HepG2 (cell line): ENCODE data around the gene PYGL. TPM values are rescaled to one million over a fixed set of nuclear protein-coding genes. Genes with fewer than 3 reads are reported as not detected.

ENCODE experiments used
- ATAC-seq: fragments of 200-7000 bp; cut with Tn5 transposase; 3 replicates; pipeline ENCODE4 v1.9.1; 2020; ENCODE audit warnings: mild to moderate bottlenecking, moderate library complexity
- Bru-seq: library from RNA; stranded (reverse); fragments of 400-500 nt; gene quantifications from one replicate; lab custom pipeline; 2021; lab: Mats Ljungman, UMichigan
- BruChase-seq, 2 experiments: library from RNA; stranded (reverse); fragments of 400-500 nt; gene quantifications; one replicate each; lab custom pipeline; 2021; lab: Mats Ljungman, UMichigan
- BruUV-seq: library from RNA; stranded (reverse); fragments of 400-500 nt; replicated peaks from 2 replicates; lab custom pipeline; 2021; lab: Mats Ljungman, UMichigan
- CTCF ChIA-PET: fragments of 300-600 bp; formaldehyde crosslinking; extraction: SDS; loops from one replicate; lab custom pipeline; 2021; ENCODE audit warnings: low total read pairs, inconsistent platforms, low intra/inter-chr PET ratio; lab: Yijun Ruan, JAX
- POLR2A ChIA-PET: fragments of 350-600 bp; sonication (Branson Sonifier 250); formaldehyde crosslinking; loops from one replicate; lab custom pipeline; 2020; ENCODE audit warnings: antibody characterized with exemption, inconsistent platforms; lab: Yijun Ruan, JAX
- DNase-seq: peaks from one replicate; pipeline ENCODE4 v3.0.0-alpha.2; 2015; ENCODE audit warnings: low spot score
- FAIRE-seq: peaks from 3 replicates; lab custom pipeline; 2011; peaks lifted over from hg19 to GRCh38; lab: Jason Lieb, UNC
- H2AFZ ChIP-seq: one replicate; pipeline ENCODE4 v1.6.1; 2011; ENCODE audit warnings: low read length, inconsistent platforms
- H3K27ac ChIP-seq: fragments of 300-600 bp; 3 replicates; pipeline ENCODE4 v1.8.0; 2011; ENCODE audit warnings: mixed run types, mild to moderate bottlenecking, mixed read lengths, low read length, inconsistent platforms; ENCODE audit not compliant: insufficient read depth; ENCODE audit errors: extremely low read length
- H3K27me3 ChIP-seq, 2 experiments: fragments of 200-600 bp in 1 of 2; 2 replicates in 1 of 2; 3 replicates in 1 of 2; pipeline versions ENCODE4 v1.6.0 to v1.8.0; 2011; ENCODE audit warnings: low read length in 2 of 2, mild to moderate bottlenecking in 2 of 2, moderate library complexity in 2 of 2, inconsistent platforms in 1 of 2; ENCODE audit not compliant: insufficient read depth in 2 of 2, control insufficient read depth in 1 of 2
- H3K36me3 ChIP-seq, 2 experiments: fragments of 200-600 bp in 1 of 2; replicated peaks in 1 of 2; 2 replicates in 1 of 2; 3 replicates in 1 of 2; pipeline versions ENCODE4 v1.5.1 to v1.8.0; 2011; ENCODE audit warnings: low read length in 2 of 2, inconsistent platforms in 1 of 2; ENCODE audit not compliant: insufficient read depth in 2 of 2, control insufficient read depth in 1 of 2
- H3K4me1 ChIP-seq: 2 replicates; pipeline ENCODE4 v1.5.1; 2012; ENCODE audit warnings: low read length, inconsistent platforms; ENCODE audit not compliant: insufficient read depth
- H3K4me2 ChIP-seq: 2 replicates; pipeline ENCODE4 v1.6.0; 2011; ENCODE audit warnings: low read depth, low read length, inconsistent platforms
- H3K4me3 ChIP-seq, 3 experiments: fragments of 200-600 bp in 1 of 3; sonication (generic), shearing (Covaris generic) in 1 of 3; replicated peaks in 1 of 3; 2 replicates each; pipeline ENCODE4 v1.5.1; 2011 to 2016; ENCODE audit warnings: low read length in 3 of 3, inconsistent platforms in 2 of 3, low read depth in 2 of 3, mild to moderate bottlenecking in 2 of 3, control low read depth in 1 of 3, mixed read lengths in 1 of 3; ENCODE audit not compliant: insufficient read depth in 1 of 3
- H3K79me2 ChIP-seq: one replicate; pipeline ENCODE4 v1.6.1; 2011; ENCODE audit warnings: low read length, inconsistent platforms; ENCODE audit not compliant: insufficient read depth
- H3K9ac ChIP-seq: 2 replicates; pipeline ENCODE4 v1.6.0; 2011; ENCODE audit warnings: mild to moderate bottlenecking, low read depth, low read length, inconsistent platforms; ENCODE audit not compliant: insufficient read depth
- H3K9me3 ChIP-seq: 2 replicates; pipeline ENCODE4 v1.5.1; 2012; ENCODE audit warnings: mild to moderate bottlenecking, low read length
- H4K20me1 ChIP-seq: 2 replicates; pipeline ENCODE4 v1.6.0; 2011; ENCODE audit warnings: inconsistent platforms, mild to moderate bottlenecking, low read length, moderate library complexity; ENCODE audit not compliant: insufficient read depth
- SIN3B ChIP-seq: fragments of 150-350 bp; IDR thresholded peaks from 2 replicates; pipeline ENCODE4 v1.6.1; 2014; ENCODE audit warnings: low read length
- TSC22D2 ChIP-seq: sonication (generic); formaldehyde crosslinking; IDR thresholded peaks from 2 replicates; pipeline ENCODE4 v1.5.1; 2020; ENCODE audit warnings: missing genetic modification reagents, mild to moderate bottlenecking, borderline replicate concordance
- ZFX ChIP-seq: sonication (generic); formaldehyde crosslinking; IDR thresholded peaks from 2 replicates; pipeline ENCODE4 v1.4.0; 2020; ENCODE audit warnings: mild to moderate bottlenecking, low read depth, missing genetic modification reagents, moderate library complexity
- ZKSCAN1 ChIP-seq: fragments of 150-350 bp; IDR thresholded peaks from 2 replicates; pipeline ENCODE4 v1.6.1; 2014; ENCODE audit warnings: low read length
- ZNF337 ChIP-seq: sonication (generic); formaldehyde crosslinking; IDR thresholded peaks from 2 replicates; pipeline ENCODE4 v1.5.1; 2020; ENCODE audit warnings: missing genetic modification reagents, low read depth, mild to moderate bottlenecking, borderline replicate concordance
- ZNF747 ChIP-seq: sonication (generic); formaldehyde crosslinking; IDR thresholded peaks from 2 replicates; pipeline ENCODE4 v1.8.1; 2023; ENCODE audit warnings: missing genetic modification reagents, mild to moderate bottlenecking, borderline replicate concordance
- ZNF781 ChIP-seq: sonication (generic); formaldehyde crosslinking; IDR thresholded peaks from 2 replicates; pipeline ENCODE4 v1.5.1; 2020; ENCODE audit warnings: borderline replicate concordance, mild to moderate bottlenecking, missing genetic modification reagents; ENCODE audit errors: not compliant biosample characterization
- ZSCAN12 ChIP-seq: sonication (generic); formaldehyde crosslinking; IDR thresholded peaks from 2 replicates; pipeline ENCODE4 v1.9.0; 2021; ENCODE audit warnings: mild to moderate bottlenecking, missing genetic modification reagents
- WGBS: methylation state at CpG from one replicate; pipeline ENCODE4 v1.1.6; 2017; ENCODE audit warnings: low lambda C conversion rate; 5-methylcytosine and 5-hydroxymethylcytosine counted together
- in situ Hi-C: cut with HindIII; loops from 2 replicates; pipeline ENCODE4 v1.10.0; 2017; ENCODE audit warnings: low pct_unique_long_range_greater_than_20kb; ENCODE audit not compliant: extremely low pct_ligation_motif_present
- intact Hi-C: fragments of 100-400 bp; cut with micrococcal nuclease; formaldehyde crosslinking; loops from one replicate; pipeline ENCODE4 v1.10.0; 2022; ENCODE audit not compliant: unreplicated experiment
- long read RNA-seq, 2 experiments: library from RNA in 1 of 2; library from polyadenylated mRNA in 1 of 2; stranded (forward) in 1 of 2; unstranded in 1 of 2; transcript quantifications; one replicate each; pipeline ENCODE4 v2.0.0, GENCODE V29; 2019 to 2022
- polyA minus RNA-seq, 3 experiments: library from RNA; depleted of rRNA, polyadenylated mRNA; stranded (reverse); fragments of >200 nt; gene quantifications; 2 replicates each; pipeline ENCODE4 v1.2.3, GENCODE V29; 2011; ENCODE audit warnings: low replicate concordance in 1 of 3
- polyA plus RNA-seq, 8 experiments: library from polyadenylated mRNA; depleted of rRNA in 3 of 8; stranded (reverse) in 7 of 8; unstranded in 1 of 8; fragments of >200 nt; fragmentation: Illumina TruSeq in 4 of 8; extraction: Trizol in 4 of 8; gene quantifications; 2 replicates each; pipeline versions ENCODE4 v1.2.1 to v1.2.3, GENCODE V29; 2011 to 2016; ENCODE audit warnings: low read depth in 4 of 8, missing spikeins in 1 of 8, mixed read lengths in 1 of 8; ENCODE audit not compliant: insufficient read depth in 1 of 8
- total RNA-seq, 5 experiments: library from RNA; depleted of rRNA; stranded (reverse); fragments of >200 nt; fragmentation: Illumina TruSeq; extraction: Trizol; gene quantifications; 2 replicates each; pipeline ENCODE4 v1.2.3, GENCODE V29; 2016; ENCODE audit warnings: low read depth in 1 of 5
- TF ChIP-seq, protein P1 (sequence below): sonication (generic); formaldehyde crosslinking; IDR thresholded peaks from 2 replicates; pipeline ENCODE4 v1.5.1; 2020; ENCODE audit warnings: missing genetic modification reagents, mild to moderate bottlenecking, borderline replicate concordance
- TF ChIP-seq, protein P2 (sequence below): IDR thresholded peaks from 2 replicates; pipeline ENCODE4 v1.6.1; 2012; ENCODE audit warnings: low read depth, low read length, improper control_type of control experiment
- TF ChIP-seq, protein P3 (sequence below): IDR thresholded peaks from 2 replicates; pipeline ENCODE4 v1.6.1; 2016

Gene PYGL
- 110 and 138 TPM in 2 replicates for total RNA-seq (2016; rRNA removed; fragmentation: Illumina TruSeq; extraction: Trizol)
- 24.2 and 25.1 TPM in 2 replicates for total RNA-seq (2016; cell fraction: cytosol; rRNA removed; fragmentation: Illumina TruSeq; extraction: Trizol; ENCODE audit: low read depth)
- total RNA-seq (2016; cell fraction: insoluble cytoplasmic fraction; rRNA removed; fragmentation: Illumina TruSeq; extraction: Trizol): 104 and 122 TPM in 2 replicates
- 42.2 and 48.9 TPM in 2 replicates for total RNA-seq (2016; cell fraction: membrane; rRNA removed; fragmentation: Illumina TruSeq; extraction: Trizol)
- total RNA-seq (2016; cell fraction: nucleus; rRNA removed; fragmentation: Illumina TruSeq; extraction: Trizol): 69.1 and 77.8 TPM in 2 replicates
- 93.4 and 98.4 TPM in 2 replicates for polyA plus RNA-seq (2011; rRNA removed)
- 56.3 and 63.7 TPM in 2 replicates for polyA plus RNA-seq (2011; cell fraction: cytosol; rRNA removed)
- polyA plus RNA-seq (2011; cell fraction: nucleus; rRNA removed): 149 and 157 TPM in 2 replicates
- polyA plus RNA-seq (2012): 83.7 and 96.3 TPM in 2 replicates
- 8.8 and 10.5 TPM in 2 replicates for polyA plus RNA-seq (2016; cell fraction: cytosol; fragmentation: Illumina TruSeq; extraction: Trizol; ENCODE audit: low read depth)
- polyA plus RNA-seq (2016; cell fraction: insoluble cytoplasmic fraction; fragmentation: Illumina TruSeq; extraction: Trizol; ENCODE audit: low read depth): 95.4 and 102 TPM in 2 replicates
- 16.6 and 19.8 TPM in 2 replicates for polyA plus RNA-seq (2016; cell fraction: membrane; fragmentation: Illumina TruSeq; extraction: Trizol; ENCODE audit: low read depth)
- polyA plus RNA-seq (2016; cell fraction: nucleus; fragmentation: Illumina TruSeq; extraction: Trizol; ENCODE audit: insufficient read depth, low read depth): 103 and 119 TPM in 2 replicates
- polyA minus RNA-seq (2011; rRNA and poly(A)+ RNA removed; ENCODE audit: low replicate concordance): 42.1 and 79.4 TPM in 2 replicates
- 85.3 and 93.5 TPM in 2 replicates for polyA minus RNA-seq (2011; cell fraction: cytosol; rRNA and poly(A)+ RNA removed)
- polyA minus RNA-seq (2011; cell fraction: nucleus; rRNA and poly(A)+ RNA removed): 147 and 159 TPM in 2 replicates
- percentile 79 among the genes with signal in this experiment for Bru-seq, nascent RNA
- percentile 81 among the genes with signal in this experiment for BruChase-seq, experiment 1, labeled RNA remaining after a 6-hour chase
- BruChase-seq, experiment 2, labeled RNA remaining after a 2-hour chase: percentile 78 among the genes with signal in this experiment
- long read RNA-seq, experiment 1, transcript PYGL-203 (5 exons, 1,459 nt): minor isoform, 5 of 100 reads
- long read RNA-seq, experiment 1, transcript PYGL-201 (20 exons, 3,048 nt): major isoform, 58 of 100 reads
- long read RNA-seq, experiment 1, partial matches to known transcripts: 15 of 100 reads
- long read RNA-seq, experiment 1, other reads (novel, unspliced or antisense): 22 of 100 reads
- long read RNA-seq, experiment 2, transcript PYGL-203 (5 exons, 1,459 nt): major isoform, 6 of 178 reads
- long read RNA-seq, experiment 2, partial matches to known transcripts: 42 of 178 reads
- long read RNA-seq, experiment 2, other reads (novel, unspliced or antisense): 130 of 178 reads

DNA sequence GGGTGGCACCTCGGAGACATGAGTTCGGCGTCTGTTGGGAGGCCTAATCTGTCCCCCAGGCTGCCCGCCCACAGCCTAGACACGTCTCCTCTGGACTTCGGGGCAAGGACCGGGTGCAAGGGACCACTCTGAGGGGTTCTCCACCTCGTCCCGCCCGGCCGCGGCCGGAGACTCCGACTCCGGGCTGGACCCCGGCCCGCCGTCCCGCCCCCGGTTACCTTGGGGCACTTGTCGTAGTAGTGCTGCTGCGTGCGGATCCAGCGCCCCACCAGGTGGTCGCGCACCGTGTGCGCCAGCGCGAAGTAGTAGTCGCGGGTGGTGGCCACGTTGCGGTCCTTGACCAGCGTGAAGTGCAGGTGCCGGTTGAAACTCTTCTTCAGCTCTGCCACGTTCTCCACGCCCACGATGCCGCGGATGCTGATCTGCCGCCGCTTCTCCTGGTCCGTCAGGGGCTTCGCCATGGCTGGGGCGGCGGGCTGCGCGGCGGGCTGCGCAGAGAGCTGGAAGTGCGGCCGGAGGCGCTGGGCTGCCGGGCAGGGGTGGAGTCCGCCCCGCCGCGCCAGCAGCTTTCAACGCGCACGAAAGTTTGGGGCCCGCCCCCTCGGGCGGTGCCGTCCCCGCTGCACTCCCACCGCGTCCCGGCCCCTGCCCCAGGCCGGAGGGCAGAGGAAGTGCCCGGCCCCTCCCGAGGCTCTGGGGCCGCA is at the start of gene PYGL:
Gene PYGL (minus strand): TSS at position 541 of the 704 bp plus-strand sequence. CDS start 80 bp downstream, at position 461.
- ATAC-seq: peak; percentile 88
- H3K4me1 ChIP-seq: peaks cover 47% of the 10 kb centered on the region
- H3K79me2 ChIP-seq: peaks cover 32% of the 10 kb centered on the region
- no peaks in the 10 kb centered on the region for H3K27me3 ChIP-seq
- H3K9ac ChIP-seq: peak within 1 kb of the TSS; percentile 92
- no peak for FAIRE-seq
- ChIA-PET CTCF (no interaction called here), POLR2A (interaction anchor here (0.8 to 3.8 kb wide), 16 partner anchors 8 to 632 kb away, joined by 3 to 44 read pairs (median 4); partner anchors contain the start of genes DMAC2L, L2HGDH, NIN and SAV1)
- H3K4me2 ChIP-seq: peak within 1 kb of the TSS; percentile 85
- intact Hi-C loops: loop anchor here (1.0 to 10.0 kb wide), 2 partner anchors 9 to 329 kb away; no protein-coding TSS in a partner anchor
- peak; percentile 55 for DNase-seq
- in situ Hi-C loops: no loop called here
- H3K36me3 ChIP-seq: peaks cover 3 to 9% of the 10 kb centered on the region in 2 experiments; a peak in 2 of 5 replicates
- 3% methylated on average over 6 of the region's 74 CpGs for WGBS
- H2AFZ ChIP-seq: no peak within 1 kb of the TSS
- no peaks in the 10 kb centered on the region for H3K9me3 ChIP-seq
- no TSS peak for BruUV-seq
- peak within 1 kb of the TSS; percentile 99 for H3K27ac ChIP-seq
- peak within 1 kb of the TSS; percentile 84 to 92 (median 91) for H3K4me3 ChIP-seq
- 0 out of 2 replicates have a peak, but pooled peaks cover 8% of the 10 kb centered on the region for H4K20me1 ChIP-seq
- TF ChIP-seq ZSCAN12 (0 out of 2 replicates have a peak, but pooled peaks have one; percentile 61), ZKSCAN1 (no peak), TSC22D2 (CRISPR knock-in tag) (0 out of 2 replicates have a peak, but pooled peaks have one; percentile 70), SIN3B (no peak), ZNF747 (no peak; the same call in 1 of the 2 replicates), ZNF337 (CRISPR knock-in tag) (no peak), ZNF781 (CRISPR knock-in tag) (no peak), ZFX (CRISPR knock-in tag) (no peak)
- TF ChIP-seq, protein P1, sequence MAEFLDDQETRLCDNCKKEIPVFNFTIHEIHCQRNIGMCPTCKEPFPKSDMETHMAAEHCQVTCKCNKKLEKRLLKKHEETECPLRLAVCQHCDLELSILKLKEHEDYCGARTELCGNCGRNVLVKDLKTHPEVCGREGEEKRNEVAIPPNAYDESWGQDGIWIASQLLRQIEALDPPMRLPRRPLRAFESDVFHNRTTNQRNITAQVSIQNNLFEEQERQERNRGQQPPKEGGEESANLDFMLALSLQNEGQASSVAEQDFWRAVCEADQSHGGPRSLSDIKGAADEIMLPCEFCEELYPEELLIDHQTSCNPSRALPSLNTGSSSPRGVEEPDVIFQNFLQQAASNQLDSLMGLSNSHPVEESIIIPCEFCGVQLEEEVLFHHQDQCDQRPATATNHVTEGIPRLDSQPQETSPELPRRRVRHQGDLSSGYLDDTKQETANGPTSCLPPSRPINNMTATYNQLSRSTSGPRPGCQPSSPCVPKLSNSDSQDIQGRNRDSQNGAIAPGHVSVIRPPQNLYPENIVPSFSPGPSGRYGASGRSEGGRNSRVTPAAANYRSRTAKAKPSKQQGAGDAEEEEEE (CRISPR knock-in tag): 0 out of 2 replicates have a peak, but pooled peaks have one; percentile 62
- TF ChIP-seq, protein P2, sequence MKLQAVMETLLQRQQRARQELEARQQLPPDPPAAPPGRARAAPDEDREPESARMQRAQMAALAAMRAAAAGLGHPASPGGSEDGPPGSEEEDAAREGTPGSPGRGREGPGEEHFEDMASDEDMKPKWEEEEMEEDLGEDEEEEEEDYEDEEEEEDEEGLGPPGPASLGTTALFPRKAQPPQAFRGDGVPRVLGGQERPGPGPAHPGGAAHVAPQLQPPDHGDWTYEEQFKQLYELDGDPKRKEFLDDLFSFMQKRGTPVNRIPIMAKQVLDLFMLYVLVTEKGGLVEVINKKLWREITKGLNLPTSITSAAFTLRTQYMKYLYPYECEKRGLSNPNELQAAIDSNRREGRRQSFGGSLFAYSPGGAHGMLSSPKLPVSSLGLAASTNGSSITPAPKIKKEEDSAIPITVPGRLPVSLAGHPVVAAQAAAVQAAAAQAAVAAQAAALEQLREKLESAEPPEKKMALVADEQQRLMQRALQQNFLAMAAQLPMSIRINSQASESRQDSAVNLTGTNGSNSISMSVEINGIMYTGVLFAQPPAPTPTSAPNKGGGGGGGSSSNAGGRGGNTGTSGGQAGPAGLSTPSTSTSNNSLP: no peak
- TF ChIP-seq, protein P3, sequence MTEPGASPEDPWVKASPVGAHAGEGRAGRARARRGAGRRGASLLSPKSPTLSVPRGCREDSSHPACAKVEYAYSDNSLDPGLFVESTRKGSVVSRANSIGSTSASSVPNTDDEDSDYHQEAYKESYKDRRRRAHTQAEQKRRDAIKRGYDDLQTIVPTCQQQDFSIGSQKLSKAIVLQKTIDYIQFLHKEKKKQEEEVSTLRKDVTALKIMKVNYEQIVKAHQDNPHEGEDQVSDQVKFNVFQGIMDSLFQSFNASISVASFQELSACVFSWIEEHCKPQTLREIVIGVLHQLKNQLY: no peak
